CD14-positive monocyte (primary cell): ENCODE data around the gene HSD17B4. TPM values are rescaled to one million over a fixed set of nuclear protein-coding genes. Genes with fewer than 3 reads are reported as not detected.

Experiments
- DNase-seq, 3 donors: peaks; one replicate each; pipeline ENCODE4 v3.0.0-alpha.2; 2011 to 2022
- H2AFZ ChIP-seq: 2 replicates; pipeline ENCODE4 v1.6.0; 2012; ENCODE audit warnings: mild to moderate bottlenecking, low read depth, low read length, inconsistent platforms; ENCODE audit not compliant: insufficient read depth, poor library complexity, severe bottlenecking
- H3K27ac ChIP-seq, 2 donors: 1 replicate in 1 of 2; 2 replicates in 1 of 2; pipeline ENCODE4 v1.5.1; 2012 to 2013; ENCODE audit warnings: low read length in 2 of 2, control low read depth in 1 of 2, inconsistent platforms in 1 of 2, low read depth in 1 of 2, mild to moderate bottlenecking in 1 of 2
- H3K27me3 ChIP-seq, 2 donors: one replicate each; pipeline versions ENCODE4 v1.6.0 to v1.6.1; 2011 to 2013; ENCODE audit warnings: low read length in 2 of 2; ENCODE audit not compliant: control insufficient read depth in 2 of 2, insufficient read depth in 2 of 2
- H3K36me3 ChIP-seq, 2 donors: replicated peaks in 1 of 2; 1 replicate in 1 of 2; 2 replicates in 1 of 2; pipeline versions ENCODE4 v1.5.1 to v1.6.1; 2012 to 2013; ENCODE audit warnings: low read length in 2 of 2, control low read depth in 1 of 2, inconsistent platforms in 1 of 2, mild to moderate bottlenecking in 1 of 2; ENCODE audit not compliant: insufficient read depth in 2 of 2, control insufficient read depth in 1 of 2
- H3K4me1 ChIP-seq, 2 donors: 1 replicate in 1 of 2; 2 replicates in 1 of 2; pipeline versions ENCODE4 v1.5.1 to v1.6.1; 2012 to 2013; ENCODE audit warnings: low read length in 2 of 2, control low read depth in 1 of 2, inconsistent platforms in 1 of 2, mild to moderate bottlenecking in 1 of 2, moderate library complexity in 1 of 2; ENCODE audit not compliant: insufficient read depth in 2 of 2, control insufficient read depth in 1 of 2
- H3K4me2 ChIP-seq: replicated peaks from 2 replicates; pipeline ENCODE3; 2012; ENCODE audit warnings: low read length, moderate library complexity, mild to moderate bottlenecking; ENCODE audit not compliant: poor library complexity, severe bottlenecking; ENCODE audit errors: extremely low read depth
- H3K4me3 ChIP-seq, 3 experiments: fragments of 200-600 bp in 1 of 3; sonication (generic) in 1 of 3; replicated peaks in 1 of 3; 1 replicate in 2 of 3; 2 replicates in 1 of 3; pipeline ENCODE4 v1.5.1; 2011 to 2013; ENCODE audit warnings: low read length in 3 of 3, mild to moderate bottlenecking in 3 of 3, control low read depth in 2 of 3, low read depth in 2 of 3, inconsistent platforms in 1 of 3, moderate library complexity in 1 of 3
- H3K79me2 ChIP-seq: 2 replicates; pipeline ENCODE4 v1.6.0; 2012; ENCODE audit warnings: mild to moderate bottlenecking, control low read depth, inconsistent platforms, low read length, moderate library complexity; ENCODE audit not compliant: insufficient read depth
- H3K9ac ChIP-seq: 2 replicates; pipeline ENCODE4 v1.6.0; 2017; ENCODE audit warnings: low read length, mild to moderate bottlenecking; ENCODE audit not compliant: insufficient read depth, poor library complexity, severe bottlenecking
- H3K9me3 ChIP-seq, 2 donors: replicated peaks in 1 of 2; 1 replicate in 1 of 2; 2 replicates in 1 of 2; pipeline versions ENCODE4 v1.5.1 to v1.6.1; 2012 to 2013; ENCODE audit warnings: low read length in 2 of 2, control low read depth in 1 of 2; ENCODE audit not compliant: control insufficient read depth in 1 of 2, insufficient read depth in 1 of 2
- H4K20me1 ChIP-seq: 2 replicates; pipeline ENCODE4 v1.6.0; 2012; ENCODE audit warnings: mild to moderate bottlenecking, low read length, control low read depth, moderate library complexity; ENCODE audit not compliant: insufficient read depth
- H3K27ac Mint-ChIP-seq, 7 donors: one replicate each; pipeline ENCODE4 v1.8.0; 2020; ENCODE audit warnings: mild to moderate bottlenecking in 7 of 7, mixed read lengths in 7 of 7, moderate library complexity in 6 of 7, inconsistent platforms in 2 of 7
- H3K27me3 Mint-ChIP-seq, 3 donors: one replicate each; pipeline ENCODE4 v1.8.0; 2021 to 2022; ENCODE audit warnings: low read depth in 3 of 3, mild to moderate bottlenecking in 3 of 3, mixed read lengths in 3 of 3, moderate library complexity in 3 of 3, inconsistent platforms in 1 of 3
- H3K36me3 Mint-ChIP-seq, 2 donors: one replicate each; pipeline ENCODE4 v1.8.0; 2020; ENCODE audit warnings: mixed read lengths in 2 of 2, inconsistent platforms in 1 of 2, mild to moderate bottlenecking in 1 of 2
- H3K4me1 Mint-ChIP-seq: one replicate; pipeline ENCODE4 v1.8.0; 2020; ENCODE audit warnings: mild to moderate bottlenecking, mixed read lengths
- H3K4me3 Mint-ChIP-seq, 2 donors: one replicate each; pipeline ENCODE4 v1.8.0; 2020; ENCODE audit warnings: mild to moderate bottlenecking in 2 of 2, mixed read lengths in 2 of 2, moderate library complexity in 1 of 2
- H3K9me3 Mint-ChIP-seq, 7 donors: one replicate each; pipeline ENCODE4 v1.8.0; 2020 to 2022; ENCODE audit warnings: mixed read lengths in 7 of 7, mild to moderate bottlenecking in 6 of 7, moderate library complexity in 6 of 7, inconsistent platforms in 2 of 7
- CTCF ChIP-seq: fragments of 200-600 bp; IDR thresholded peaks from one replicate; pipeline ENCODE4 v1.8.0; 2022; ENCODE audit warnings: antibody characterized with exemption, mild to moderate bottlenecking
- WGBS: methylation state at CpG from one replicate; pipeline ENCODE4 v1.1.5; 2013; ENCODE audit warnings: missing lambda C conversion rate; ENCODE audit not compliant: insufficient coverage; 5-methylcytosine and 5-hydroxymethylcytosine counted together
- intact Hi-C, 2 donors: fragments of 100-400 bp; cut with micrococcal nuclease; formaldehyde crosslinking; loops; one replicate each; pipeline versions ENCODE4 v1.15.0 to v1.15.1; 2023
- polyA plus RNA-seq, 3 donors: library from polyadenylated mRNA; depleted of rRNA in 1 of 3; unstranded in 2 of 3; stranded (reverse) in 1 of 3; fragments of 300-500 nt in 2 of 3; fragments of >200 nt in 1 of 3; fragmentation: Illumina TruSeq in 2 of 3; gene quantifications; 1 replicate in 2 of 3; 2 replicates in 1 of 3; pipeline ENCODE4 v1.2.3, GENCODE V29; 2012 to 2021

Gene HSD17B4
- polyA plus RNA-seq, 3 donors, result 78.2 to 167 (median 158) TPM

- no peaks in the 10 kb centered on the region for H3K36me3 ChIP-seq
- H3K27me3 Mint-ChIP-seq, result peaks cover 0 to 2% (median 1%) of the 10 kb centered on the region in 3 donors
- 74% methylated on average over 2 of the region's 3 CpGs for WGBS
- no peak for DNase-seq
- H3K4me1 Mint-ChIP-seq, result peaks cover 33% of the 10 kb centered on the region
- intact Hi-C loops, result loop anchor here in 1 of 2 donors (10.0 kb wide), 1 partner anchor 145 kb away; no protein-coding TSS in a partner anchor
- no peaks in the 10 kb centered on the region for H3K36me3 Mint-ChIP-seq
- no peak overlapping the region for H3K4me3 Mint-ChIP-seq
- H3K9me3 ChIP-seq, result no peaks in the 10 kb centered on the region
- no peaks in the 10 kb centered on the region for H4K20me1 ChIP-seq
- H3K4me1 ChIP-seq, result peaks cover 24 to 33% of the 10 kb centered on the region in 2 donors
- H3K4me2 ChIP-seq, result no peak overlapping the region
- TF ChIP-seq CTCF, result no peak
- no peak overlapping the region for H3K27ac ChIP-seq
- H2AFZ ChIP-seq, result no peak overlapping the region
- H3K27me3 ChIP-seq, result no peaks in the 10 kb centered on the region
- H3K9me3 Mint-ChIP-seq, result peaks cover 0 to 4% (median 0%) of the 10 kb centered on the region in 7 donors
- H3K9ac ChIP-seq, result no peak overlapping the region
- H3K79me2 ChIP-seq, result no peaks in the 10 kb centered on the region
- no peak overlapping the region for H3K4me3 ChIP-seq
- no peak overlapping the region for H3K27ac Mint-ChIP-seq
Observed at GRCh38 chr5:119409235-119409815, 43.0 kb upstream of the HSD17B4 start.

DNA sequence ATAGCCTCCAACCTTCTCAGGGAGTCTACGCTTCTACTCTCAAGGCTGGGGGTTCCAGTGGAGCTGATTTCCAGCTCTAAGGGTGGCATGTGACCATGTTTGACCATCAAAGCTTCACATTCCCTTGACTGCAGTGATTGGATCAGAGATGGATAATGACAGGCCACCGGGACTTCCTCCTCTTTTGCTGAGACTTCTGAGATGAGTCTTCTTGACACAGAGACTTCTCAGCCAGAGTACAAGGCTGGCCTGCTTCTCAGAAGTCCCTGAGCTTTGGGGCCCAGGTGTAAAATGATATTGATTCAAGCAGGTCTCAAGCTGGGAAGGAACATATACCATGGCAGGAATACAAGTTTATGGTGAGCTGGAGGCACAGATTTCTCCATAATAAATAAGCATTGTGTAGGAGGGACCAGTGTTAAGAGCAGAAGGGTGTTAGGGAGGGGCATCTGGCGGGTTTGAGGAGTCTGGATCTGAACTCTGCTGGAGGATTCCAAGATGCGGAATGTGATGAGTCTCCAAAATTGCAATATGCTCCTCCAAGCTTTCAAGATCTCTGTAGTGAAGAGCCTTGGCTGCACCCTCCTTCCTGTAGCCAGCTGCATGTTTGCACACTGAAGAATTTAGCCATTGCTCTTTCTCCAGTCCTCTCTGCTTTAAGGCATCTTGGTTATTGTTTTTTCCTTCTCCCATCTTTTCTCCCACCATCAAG lies 41.7 kb upstream of the HSD17B4 start:
- H3K4me3 ChIP-seq, result no peak overlapping the region
- H3K36me3 Mint-ChIP-seq, result no peaks in the 10 kb centered on the region
- no peaks in the 10 kb centered on the region for H3K36me3 ChIP-seq
- intact Hi-C loops, result loop anchor here (5.0 to 10.0 kb wide), 4 partner anchors 53 to 426 kb away; partner anchors contain the start of genes DTWD2 (in 1 of the 2) and TNFAIP8 (in 1 of the 2)
- H3K9me3 Mint-ChIP-seq, result peaks cover 0 to 4% (median 0%) of the 10 kb centered on the region in 7 donors
- H2AFZ ChIP-seq, result peak overlapping the region; percentile 6
- H3K4me2 ChIP-seq, result no peak overlapping the region
- no peak overlapping the region for H3K27ac ChIP-seq
- peaks cover 28% of the 10 kb centered on the region for H3K4me1 Mint-ChIP-seq
- H3K27ac Mint-ChIP-seq, result peak overlapping the region in 1 of 7 donors; percentile 31
- no peak overlapping the region for H3K9ac ChIP-seq
- H4K20me1 ChIP-seq, result no peaks in the 10 kb centered on the region
- H3K9me3 ChIP-seq, result no peaks in the 10 kb centered on the region
- WGBS, result 94% methylated on average over 3 of the region's 4 CpGs
- no peak for TF ChIP-seq CTCF
- peaks cover 15 to 23% of the 10 kb centered on the region in 2 donors for H3K4me1 ChIP-seq
- no peak overlapping the region for H3K4me3 Mint-ChIP-seq
- peaks cover 0 to 2% (median 1%) of the 10 kb centered on the region in 3 donors for H3K27me3 Mint-ChIP-seq
- H3K79me2 ChIP-seq, result no peaks in the 10 kb centered on the region
- no peak for DNase-seq
- no peaks in the 10 kb centered on the region for H3K27me3 ChIP-seq
